Ishikawa (cell line): ENCODE measurements around the gene UTF1.

Source experiments
- CEBPB ChIP-seq: IDR thresholded peaks from 2 replicates; pipeline ENCODE4 v1.6.1; 2012
- CREB1 ChIP-seq: IDR thresholded peaks from 2 replicates; pipeline ENCODE4 v1.6.1; 2012; ENCODE audit warnings: low read depth
- EGR1 ChIP-seq: IDR thresholded peaks from 2 replicates; pipeline ENCODE4 v1.6.1; 2012
- EP300 ChIP-seq: IDR thresholded peaks from 2 replicates; pipeline ENCODE4 v1.6.1; 2012; ENCODE audit warnings: borderline replicate concordance
- FOXM1 ChIP-seq: IDR thresholded peaks from 2 replicates; pipeline ENCODE4 v1.6.1; 2012; ENCODE audit warnings: low read depth, borderline replicate concordance
- MAX ChIP-seq: IDR thresholded peaks from 2 replicates; pipeline ENCODE4 v1.6.1; 2012
- NFIC ChIP-seq: IDR thresholded peaks from 2 replicates; pipeline ENCODE4 v1.6.1; 2012
- RAD21 ChIP-seq: IDR thresholded peaks from 2 replicates; pipeline ENCODE4 v1.6.1; 2012; ENCODE audit warnings: low read depth
- TAF1 ChIP-seq: IDR thresholded peaks from 2 replicates; pipeline ENCODE4 v1.6.1; 2012; ENCODE audit warnings: low read depth, mild to moderate bottlenecking
- TCF12 ChIP-seq: IDR thresholded peaks from 2 replicates; pipeline ENCODE4 v1.6.1; 2012; ENCODE audit warnings: low read depth
- TEAD4 ChIP-seq: IDR thresholded peaks from 2 replicates; pipeline ENCODE4 v1.6.1; 2012
- YY1 ChIP-seq: IDR thresholded peaks from 2 replicates; pipeline ENCODE4 v1.6.1; 2012; ENCODE audit warnings: low read depth
- ZBTB7A ChIP-seq: IDR thresholded peaks from 2 replicates; pipeline ENCODE4 v1.6.1; 2012; ENCODE audit warnings: low read depth
- TF ChIP-seq, protein P1 (sequence below): IDR thresholded peaks from 2 replicates; pipeline ENCODE4 v1.6.1; 2012; ENCODE audit warnings: low read depth, mild to moderate bottlenecking
- TF ChIP-seq, protein P2 (sequence below): IDR thresholded peaks from 2 replicates; pipeline ENCODE4 v1.6.1; 2012

Gene UTF1

DNA sequence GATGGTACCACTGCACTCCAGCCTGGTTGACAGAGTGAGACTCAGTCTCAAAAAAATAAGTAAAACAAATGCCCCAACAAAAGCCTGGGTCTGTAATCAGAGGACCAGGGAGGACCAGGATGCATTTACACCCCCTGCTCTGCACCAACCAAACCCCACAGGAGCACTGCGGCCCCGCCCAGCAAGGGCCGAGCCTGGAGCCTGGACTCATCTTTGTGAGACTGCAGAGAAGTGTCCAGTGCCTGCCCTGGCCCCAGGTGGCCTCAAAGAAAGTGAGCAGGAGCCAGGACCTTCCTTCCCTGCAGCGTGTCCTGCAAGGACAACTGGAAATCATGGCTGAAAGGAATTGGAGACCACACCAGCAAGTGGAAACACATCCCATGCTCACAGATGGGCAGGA lies 38.4 kb upstream of the UTF1 start:
- no peak for TF ChIP-seq TEAD4
- no peak for TF ChIP-seq YY1

- TF ChIP-seq TCF12 = no peak
- TF ChIP-seq EP300 = no peak
- TF ChIP-seq, protein P1, sequence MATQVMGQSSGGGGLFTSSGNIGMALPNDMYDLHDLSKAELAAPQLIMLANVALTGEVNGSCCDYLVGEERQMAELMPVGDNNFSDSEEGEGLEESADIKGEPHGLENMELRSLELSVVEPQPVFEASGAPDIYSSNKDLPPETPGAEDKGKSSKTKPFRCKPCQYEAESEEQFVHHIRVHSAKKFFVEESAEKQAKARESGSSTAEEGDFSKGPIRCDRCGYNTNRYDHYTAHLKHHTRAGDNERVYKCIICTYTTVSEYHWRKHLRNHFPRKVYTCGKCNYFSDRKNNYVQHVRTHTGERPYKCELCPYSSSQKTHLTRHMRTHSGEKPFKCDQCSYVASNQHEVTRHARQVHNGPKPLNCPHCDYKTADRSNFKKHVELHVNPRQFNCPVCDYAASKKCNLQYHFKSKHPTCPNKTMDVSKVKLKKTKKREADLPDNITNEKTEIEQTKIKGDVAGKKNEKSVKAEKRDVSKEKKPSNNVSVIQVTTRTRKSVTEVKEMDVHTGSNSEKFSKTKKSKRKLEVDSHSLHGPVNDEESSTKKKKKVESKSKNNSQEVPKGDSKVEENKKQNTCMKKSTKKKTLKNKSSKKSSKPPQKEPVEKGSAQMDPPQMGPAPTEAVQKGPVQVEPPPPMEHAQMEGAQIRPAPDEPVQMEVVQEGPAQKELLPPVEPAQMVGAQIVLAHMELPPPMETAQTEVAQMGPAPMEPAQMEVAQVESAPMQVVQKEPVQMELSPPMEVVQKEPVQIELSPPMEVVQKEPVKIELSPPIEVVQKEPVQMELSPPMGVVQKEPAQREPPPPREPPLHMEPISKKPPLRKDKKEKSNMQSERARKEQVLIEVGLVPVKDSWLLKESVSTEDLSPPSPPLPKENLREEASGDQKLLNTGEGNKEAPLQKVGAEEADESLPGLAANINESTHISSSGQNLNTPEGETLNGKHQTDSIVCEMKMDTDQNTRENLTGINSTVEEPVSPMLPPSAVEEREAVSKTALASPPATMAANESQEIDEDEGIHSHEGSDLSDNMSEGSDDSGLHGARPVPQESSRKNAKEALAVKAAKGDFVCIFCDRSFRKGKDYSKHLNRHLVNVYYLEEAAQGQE = no peak
- no peak for TF ChIP-seq CREB1
- TF ChIP-seq EGR1 = no peak
- TF ChIP-seq TAF1 = no peak
- TF ChIP-seq NFIC = no peak
- TF ChIP-seq ZBTB7A = no peak
- TF ChIP-seq FOXM1 = no peak
- no peak for TF ChIP-seq YY1
- no peak for TF ChIP-seq TEAD4
- TF ChIP-seq, protein P2, sequence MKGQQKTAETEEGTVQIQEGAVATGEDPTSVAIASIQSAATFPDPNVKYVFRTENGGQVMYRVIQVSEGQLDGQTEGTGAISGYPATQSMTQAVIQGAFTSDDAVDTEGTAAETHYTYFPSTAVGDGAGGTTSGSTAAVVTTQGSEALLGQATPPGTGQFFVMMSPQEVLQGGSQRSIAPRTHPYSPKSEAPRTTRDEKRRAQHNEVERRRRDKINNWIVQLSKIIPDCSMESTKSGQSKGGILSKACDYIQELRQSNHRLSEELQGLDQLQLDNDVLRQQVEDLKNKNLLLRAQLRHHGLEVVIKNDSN = no peak
- TF ChIP-seq CEBPB = no peak
These were observed 35.9 kb upstream of the UTF1 start for GRCh38 chr10:133194151-133194550.

DNA sequence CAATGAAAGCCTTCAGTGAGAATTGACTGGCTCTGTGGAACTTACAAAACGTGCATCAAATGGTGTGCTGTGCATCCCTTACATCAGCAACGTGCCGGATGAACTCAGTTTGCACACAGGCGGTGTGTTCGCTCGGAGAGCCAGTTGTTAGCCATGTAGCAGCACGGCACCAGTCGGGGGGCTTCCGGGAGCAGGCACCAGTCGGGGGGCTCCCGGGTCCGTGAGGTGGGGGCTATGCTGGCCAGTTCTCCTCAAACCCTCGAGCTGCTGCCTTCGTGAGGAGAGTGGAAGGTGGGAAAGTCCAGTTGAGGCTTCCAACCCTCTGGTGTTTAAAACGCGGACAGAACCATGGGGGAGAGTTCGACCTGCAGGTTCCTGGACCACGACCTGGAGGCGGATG lies 34.9 kb upstream of the UTF1 start:
- TF ChIP-seq EP300 (no peak), TAF1 (no peak), EGR1 (no peak), TCF12 (no peak), RAD21 (no peak), FOXM1 (no peak), CREB1 (no peak)
- TF ChIP-seq, protein P1 = no peak
- TF ChIP-seq, protein P2 = no peak

DNA sequence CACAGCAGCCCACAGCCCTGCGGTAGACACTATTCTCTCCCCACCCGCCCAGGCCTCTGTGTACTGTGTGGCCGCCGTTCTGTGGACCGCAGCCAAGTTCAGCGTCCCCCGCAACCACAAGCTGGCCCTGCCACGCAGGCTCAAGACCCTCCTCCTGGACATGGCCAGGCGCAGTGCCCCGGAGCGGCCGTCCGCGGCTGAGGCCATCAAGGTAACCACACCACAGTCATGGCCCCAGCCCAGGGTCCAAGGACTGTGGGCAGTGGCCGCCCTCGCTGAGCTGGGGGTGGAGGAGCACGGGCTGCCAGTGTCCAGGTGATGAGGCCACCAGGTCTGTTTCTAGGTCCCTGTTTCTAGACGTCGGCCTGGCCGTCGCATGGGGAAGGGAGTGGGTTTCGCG lies 34.4 kb upstream of the UTF1 start:
- no peak for TF ChIP-seq NFIC
- TF ChIP-seq, protein P1 = no peak
- no peak for TF ChIP-seq TAF1

DNA sequence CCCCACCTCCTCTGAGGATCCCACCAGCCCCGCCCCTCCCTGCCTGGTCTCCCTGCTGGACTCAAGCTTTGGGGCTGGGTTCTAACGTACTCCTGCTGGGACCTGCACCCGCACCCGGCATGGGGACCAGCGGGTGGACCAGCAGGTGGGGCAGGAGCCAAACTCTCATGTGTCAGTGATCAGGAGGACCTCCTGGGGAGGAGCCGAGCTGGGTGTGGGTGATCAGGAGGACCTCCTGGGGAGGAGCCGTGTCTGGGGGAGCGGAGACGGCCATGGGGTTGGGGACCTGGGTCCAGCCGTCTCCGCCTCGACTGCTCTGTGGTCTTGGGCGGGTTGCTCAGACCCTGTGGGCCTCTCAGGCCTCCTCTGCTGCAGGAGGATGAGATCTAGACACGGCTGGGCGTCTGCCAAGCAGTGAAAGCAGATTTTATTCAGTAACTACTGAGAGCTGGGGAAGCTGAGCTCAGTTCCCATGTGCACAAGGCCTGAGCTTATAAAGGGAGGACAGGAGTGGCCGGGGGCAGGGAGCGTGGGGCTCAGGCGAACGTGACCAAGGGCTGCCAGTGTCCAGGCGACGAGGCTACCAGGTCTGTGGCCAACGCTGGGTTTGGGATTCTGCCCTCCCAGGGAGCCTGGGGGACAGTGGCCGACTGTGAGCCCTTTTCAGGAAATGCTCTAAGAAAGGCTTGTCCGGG lies 33.6 kb upstream of the UTF1 start:
- no peak for TF ChIP-seq TCF12
- 0 out of 2 replicates have a peak, but pooled peaks have one; percentile 18 for TF ChIP-seq MAX
